Heart right ventricle (tissue), 16 donors: ENCODE measurements around the gene MYO18B. TPM values are rescaled to one million over a fixed set of nuclear protein-coding genes. Genes with fewer than 3 reads are reported as not detected.

Source experiments
- ATAC-seq, 8 donors: fragments of 200-7000 bp; cut with Tn5 transposase; one replicate each; pipeline ENCODE4 v1.9.1; 2020; ENCODE audit warnings: mild to moderate bottlenecking in 8 of 8, moderate library complexity in 8 of 8, moderate number of reproducible peaks in 1 of 8
- DNase-seq, 2 donors: peaks; one replicate each; pipeline ENCODE4 v3.0.0-alpha.2; 2020
- H3K27ac ChIP-seq, 10 donors: fragments of 200-600 bp; sonication (generic) in 2 of 10; one replicate each; pipeline versions ENCODE4 v1.5.0 to v1.8.0; 2020 to 2022; ENCODE audit warnings: mild to moderate bottlenecking in 3 of 10
- H3K27me3 ChIP-seq, 7 donors: fragments of 200-600 bp; one replicate each; pipeline ENCODE4 v1.8.0; 2021 to 2022; ENCODE audit warnings: mild to moderate bottlenecking in 2 of 7
- H3K36me3 ChIP-seq, 9 donors: fragments of 200-600 bp; sonication (generic) in 1 of 9; one replicate each; pipeline versions ENCODE4 v1.5.0 to v1.8.0; 2020 to 2022; ENCODE audit warnings: mild to moderate bottlenecking in 2 of 9
- H3K4me1 ChIP-seq, 9 donors: fragments of 200-600 bp; sonication (generic) in 1 of 9; one replicate each; pipeline versions ENCODE4 v1.5.0 to v1.8.0; 2020 to 2022; ENCODE audit warnings: mild to moderate bottlenecking in 4 of 9
- H3K4me3 ChIP-seq, 10 donors: fragments of 200-600 bp; sonication (generic) in 2 of 10; one replicate each; pipeline versions ENCODE4 v1.5.0 to v1.8.0; 2020 to 2022; ENCODE audit warnings: mild to moderate bottlenecking in 7 of 10, moderate library complexity in 2 of 10
- H3K9me3 ChIP-seq, 11 donors: fragments of 200-600 bp in 10 of 11; sonication (generic) in 2 of 11; one replicate each; pipeline versions ENCODE4 v1.5.0 to v1.8.0; 2013 to 2022; ENCODE audit warnings: mild to moderate bottlenecking in 2 of 11, control low read depth in 1 of 11, moderate library complexity in 1 of 11
- CTCF ChIP-seq, 9 donors: fragments of 200-600 bp; sonication (generic) in 2 of 9; IDR thresholded peaks; one replicate each; pipeline versions ENCODE4 v1.5.0 to v1.8.0; 2021 to 2022; ENCODE audit warnings: antibody characterized with exemption in 9 of 9, mild to moderate bottlenecking in 5 of 9, moderate library complexity in 1 of 9
- WGBS, 2 donors: extraction: QIAGEN DNeasy Blood & Tissue Kit; methylation state at CpG; one replicate each; pipeline ENCODE4 v1.1.7; 2013; ENCODE audit warnings: inconsistent platforms in 1 of 2; 5-methylcytosine and 5-hydroxymethylcytosine counted together
- intact Hi-C, 10 donors: fragments of 100-400 bp; cut with DNase I; formaldehyde crosslinking; loops; one replicate each; pipeline versions ENCODE4 v1.11.1 to v1.14.2; 2022
- polyA plus RNA-seq, 2 donors: library from polyadenylated mRNA; stranded (reverse); fragments of 200-250 nt; gene quantifications; one replicate each; pipeline ENCODE4 v1.2.3, GENCODE V29; 2013
- total RNA-seq, 10 donors: library from RNA; stranded (reverse); fragmentation: NEBNext Ultra II Directional in 3 of 10; extraction: Animal tissue kit (Norgen Biotek cat#: 25700) in 3 of 10; gene quantifications; one replicate each; pipeline versions ENCODE4 v1.2.1 to v1.2.4, GENCODE V29; 2021 to 2023
- donor health status: Arrhythmogenic right ventricular cardiomyopathy.
- donor health status: ischemic (EF 13 %, LVEDD 7.1; RV severe dilation, severe dysfunction).
- donor health status: healthy with polysubstance abuse.
- donor health status: DM: no; HTN: yes; CAD: no.
- donor health status: DM: no; HTN: no; CAD: no.
- donor health status: ischemic (EF 25% LVEDD 6.9; RV normal size, moderate dysfunction).
- donor health status: ischemic (EF 25% LVEDD 5.7; RV mildly dilated, moderate dysfunction).
- donor health status: healthy.
- donor health status: DM: yes; HTN: yes; CAD: no.
- donor health status: Ischemic cardiomyopathy.
- donor health status: ischemic (EF 35%, LVEDD 5.7; RV mildly dilated, moderate dysfunction).
- donor health status: nonischemic (EF 11% LVEDD 7.7; RV severe dilation, severe dysfunction).
- donor health status: DM: yes; HTN: yes; CAD: no.
- donor health status: PGD.
- donor health status: ischemic (EF 29% LVEDD 5.4; RV normal size, mild dysfunction).
- donor health status: nonischemic (EF 23%, LVEDD 6.1; RV moderate dilation, normal function).

Gene MYO18B
- total and polyA plus RNA-seq, 12 donors: 111 to 407 (median 210) TPM

DNA sequence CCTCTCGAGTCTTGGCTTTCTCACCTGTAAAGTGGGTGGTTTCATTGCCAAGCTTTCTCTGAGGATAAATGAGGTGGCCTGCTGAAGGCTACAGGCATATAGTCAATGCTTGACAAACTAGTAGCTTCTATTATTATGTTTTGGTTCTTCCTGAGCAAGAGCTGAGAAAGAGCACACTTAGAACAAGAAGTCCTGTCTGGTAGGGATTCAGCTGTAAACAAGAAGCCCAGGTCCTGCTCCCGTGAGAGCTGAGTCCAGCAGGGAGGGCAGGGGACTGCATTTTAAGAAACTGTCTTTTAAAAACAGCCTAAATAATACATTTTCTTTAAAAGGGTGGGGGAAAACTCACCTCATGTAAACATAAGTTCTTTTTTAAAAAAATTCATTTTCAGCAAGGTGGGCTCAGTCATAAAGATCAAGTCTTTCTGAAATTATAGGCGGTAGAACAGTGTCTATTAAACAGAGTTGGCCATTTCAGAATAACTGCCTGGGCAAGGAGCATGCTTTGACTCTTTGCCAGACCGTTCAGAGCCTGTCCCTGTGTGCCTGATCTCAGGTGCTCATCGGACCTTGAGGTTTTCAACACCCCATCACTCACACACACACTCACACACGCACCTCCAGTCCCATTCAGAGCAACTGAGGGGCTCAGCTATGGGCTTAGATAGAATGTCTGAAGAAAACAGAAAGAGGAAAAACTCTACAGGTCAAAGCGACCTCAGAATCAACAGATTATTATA, 29.2 kb upstream of the MYO18B start:
- Histone ChIP-seq H3K4me3 (no peak overlapping the region), H3K27me3 (no peaks in the 10 kb centered on the region), H3K9me3 (no peaks in the 10 kb centered on the region), H3K36me3 (peaks cover 0 to 51% (median 0%) of the 10 kb centered on the region in 9 donors), H3K4me1 (peaks cover 0 to 1% (median 0%) of the 10 kb centered on the region in 9 donors), H3K27ac (no peak overlapping the region)
- 84 to 85% methylated on average over 7 of the region's 7 CpGs for WGBS, 2 donors
- TF ChIP-seq CTCF (IDR thresholded peaks at IDR 0.05): no peak
- DNase-seq (no peak), ATAC-seq (no peak)
- intact Hi-C loops: loop anchor here in 1 of 10 donors (5.0 kb wide), 1 partner anchor 59 kb away; no protein-coding TSS in a partner anchor

DNA sequence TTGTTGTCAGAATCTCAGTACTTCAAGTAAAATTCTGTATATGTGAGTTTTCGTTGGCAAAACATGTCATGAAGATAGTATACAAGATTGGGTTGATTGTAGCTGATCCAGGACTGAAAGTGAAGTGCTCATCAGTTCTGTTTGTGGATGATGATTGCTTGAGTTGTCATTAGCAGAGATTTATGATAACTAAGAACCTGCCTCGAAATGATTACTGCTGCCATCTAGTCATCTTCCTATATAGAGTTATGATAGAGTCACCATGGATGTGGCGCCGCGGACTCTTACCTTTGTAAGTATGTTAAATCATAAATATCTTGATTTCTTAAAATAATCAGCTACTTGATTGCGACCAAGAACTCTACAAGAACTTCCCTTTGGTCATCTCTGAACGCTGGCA, 27.9 kb upstream of the MYO18B start:
- DNase-seq (no peak), ATAC-seq (no peak)
- intact Hi-C loops: loop anchor here in 1 of 10 donors (5.0 kb wide), 1 partner anchor 58 kb away; no protein-coding TSS in a partner anchor
- no peak overlapping the region for H3K4me3 ChIP-seq
- no peaks in the 10 kb centered on the region for H3K27me3 ChIP-seq
- no peaks in the 10 kb centered on the region for H3K9me3 ChIP-seq
- 87 to 88% methylated on average over 7 of the region's 7 CpGs for WGBS, 2 donors
- no peak overlapping the region for H3K27ac ChIP-seq
- TF ChIP-seq CTCF (IDR thresholded peaks at IDR 0.05): no peak
- peaks cover 0 to 49% (median 0%) of the 10 kb centered on the region in 9 donors for H3K36me3 ChIP-seq
- peaks cover 0 to 7% (median 0%) of the 10 kb centered on the region in 9 donors for H3K4me1 ChIP-seq

- Histone ChIP-seq H3K4me3 (no peak overlapping the region), H3K36me3 (peaks cover 0 to 42% (median 0%) of the 10 kb centered on the region in 9 donors), H3K9me3 (no peaks in the 10 kb centered on the region), H3K27ac (no peak overlapping the region), H3K27me3 (no peaks in the 10 kb centered on the region), H3K4me1 (peaks cover 0 to 7% (median 0%) of the 10 kb centered on the region in 9 donors)
- intact Hi-C loops: loop anchor here in 2 of 10 donors (5.0 kb wide), 1 partner anchor 58 kb away; no protein-coding TSS in a partner anchor
- DNase-seq (no peak), ATAC-seq (no peak)
- no peak for TF ChIP-seq CTCF (IDR thresholded peaks at IDR 0.05)
- WGBS, 2 donors: 65 to 72% methylated on average over 6 of the region's 6 CpGs
Observed at GRCh38 chr22:25714739-25715138, 27.2 kb upstream of the MYO18B start.

- intact Hi-C loops: loop anchor here in 1 of 10 donors (5.0 kb wide), 1 partner anchor 56 kb away; no protein-coding TSS in a partner anchor
- peaks cover 0 to 27% (median 0%) of the 10 kb centered on the region in 9 donors for H3K36me3 ChIP-seq
- no peak for DNase-seq
- no peak overlapping the region for H3K27ac ChIP-seq
- no peak for TF ChIP-seq CTCF (IDR thresholded peaks at IDR 0.05)
- no peaks in the 10 kb centered on the region for H3K9me3 ChIP-seq
- H3K4me1 ChIP-seq: peaks cover 0 to 7% (median 0%) of the 10 kb centered on the region in 9 donors
- H3K27me3 ChIP-seq: no peaks in the 10 kb centered on the region
- 92% methylated on average over 10 of the region's 10 CpGs for WGBS, 2 donors
- no peak overlapping the region for H3K4me3 ChIP-seq
- no peak for ATAC-seq
Observed at GRCh38 chr22:25716637-25717036, 25.4 kb upstream of the MYO18B start.
